Chondrocyte (in vitro differentiated cells): Measurements from ENCODE around the gene PDE6D. TPM values are rescaled to one million over a fixed set of nuclear protein-coding genes. Genes with fewer than 3 reads are reported as not detected.
A peak's percentile ranks its signal among the peaks of the same experiment; 100 is the strongest.

ENCODE experiments used
- DNase-seq: peaks from one replicate; pipeline ENCODE4 v3.0.0; 2021; ENCODE audit warnings: mixed read lengths, low spot score
- H3K27ac Mint-ChIP-seq: one replicate; pipeline ENCODE4 v1.8.0; 2021; ENCODE audit warnings: mild to moderate bottlenecking, moderate library complexity, mixed read lengths; ENCODE audit not compliant: unreplicated experiment
- H3K27me3 Mint-ChIP-seq: 2 replicates; pipeline ENCODE4 v1.8.0; 2021; ENCODE audit warnings: low read depth, mixed read lengths
- H3K36me3 Mint-ChIP-seq: 2 replicates; pipeline ENCODE4 v1.8.0; 2021; ENCODE audit warnings: low read depth, mixed read lengths
- H3K4me1 Mint-ChIP-seq: 2 replicates; pipeline ENCODE4 v1.8.0; 2021; ENCODE audit warnings: low read depth, mild to moderate bottlenecking, mixed read lengths
- H3K4me3 Mint-ChIP-seq: one replicate; pipeline ENCODE4 v1.8.0; 2021; ENCODE audit warnings: mild to moderate bottlenecking, moderate library complexity, mixed read lengths; ENCODE audit not compliant: unreplicated experiment
- H3K9me3 Mint-ChIP-seq: 2 replicates; pipeline ENCODE4 v1.8.0; 2021; ENCODE audit warnings: low read depth, mixed read lengths
- total RNA-seq: library from RNA; stranded (reverse); gene quantifications from 3 replicates; pipeline ENCODE4 v1.2.1, GENCODE V29; 2021
- TF ChIP-seq, protein P1 (sequence below): fragments of 200-600 bp; sonication (generic); IDR thresholded peaks from 2 replicates; pipeline ENCODE4 v1.5.0; 2021; ENCODE audit warnings: antibody characterized with exemption, mild to moderate bottlenecking, moderate library complexity

The PDE6D gene
- total RNA-seq, 1 donor from 2014 or later: 17.5 TPM

DNA sequence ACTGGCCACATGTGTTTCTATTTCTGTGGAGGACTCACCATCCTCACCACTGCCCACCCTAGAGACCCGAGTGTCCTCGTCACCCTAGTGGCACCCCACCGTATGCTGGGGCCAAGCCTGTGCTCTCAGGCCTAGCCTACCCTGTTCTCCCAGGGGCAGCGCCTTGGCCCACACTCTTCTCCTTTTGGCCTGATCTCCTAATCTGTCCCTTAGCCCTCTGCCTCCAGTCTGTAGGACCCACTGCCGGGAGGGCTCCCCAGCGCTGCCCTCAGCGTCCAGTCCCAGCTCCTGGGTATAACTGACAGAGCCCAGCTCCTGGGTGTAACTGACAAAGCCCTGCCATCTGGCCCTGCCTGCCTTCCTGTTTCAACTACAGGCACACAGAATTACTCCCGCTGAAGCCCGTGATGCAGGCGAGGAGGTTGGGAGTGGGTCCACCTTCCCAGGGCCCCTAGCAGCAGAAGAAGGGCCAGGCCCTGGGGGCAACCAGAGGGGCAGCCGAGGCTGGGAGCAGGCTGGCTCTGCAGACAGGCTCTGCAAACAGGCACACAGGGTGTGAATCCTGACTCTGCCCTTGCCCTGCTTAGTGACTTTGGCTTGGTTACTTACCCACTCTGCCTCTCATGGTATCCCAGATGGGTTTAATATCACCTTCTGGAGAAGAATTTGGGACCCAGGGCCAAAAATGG lies 98.3 kb downstream of the PDE6D start:
- Mint-ChIP-seq H3K36me3 (no peaks in the 10 kb centered on the region), H3K27ac (no peak overlapping the region), H3K27me3 (no peaks in the 10 kb centered on the region), H3K4me1 (peaks cover 6% of the 10 kb centered on the region), H3K4me3 (peak overlapping the region; percentile 45), H3K9me3 (no peaks in the 10 kb centered on the region)
- no peak for DNase-seq
- TF ChIP-seq, protein P1, sequence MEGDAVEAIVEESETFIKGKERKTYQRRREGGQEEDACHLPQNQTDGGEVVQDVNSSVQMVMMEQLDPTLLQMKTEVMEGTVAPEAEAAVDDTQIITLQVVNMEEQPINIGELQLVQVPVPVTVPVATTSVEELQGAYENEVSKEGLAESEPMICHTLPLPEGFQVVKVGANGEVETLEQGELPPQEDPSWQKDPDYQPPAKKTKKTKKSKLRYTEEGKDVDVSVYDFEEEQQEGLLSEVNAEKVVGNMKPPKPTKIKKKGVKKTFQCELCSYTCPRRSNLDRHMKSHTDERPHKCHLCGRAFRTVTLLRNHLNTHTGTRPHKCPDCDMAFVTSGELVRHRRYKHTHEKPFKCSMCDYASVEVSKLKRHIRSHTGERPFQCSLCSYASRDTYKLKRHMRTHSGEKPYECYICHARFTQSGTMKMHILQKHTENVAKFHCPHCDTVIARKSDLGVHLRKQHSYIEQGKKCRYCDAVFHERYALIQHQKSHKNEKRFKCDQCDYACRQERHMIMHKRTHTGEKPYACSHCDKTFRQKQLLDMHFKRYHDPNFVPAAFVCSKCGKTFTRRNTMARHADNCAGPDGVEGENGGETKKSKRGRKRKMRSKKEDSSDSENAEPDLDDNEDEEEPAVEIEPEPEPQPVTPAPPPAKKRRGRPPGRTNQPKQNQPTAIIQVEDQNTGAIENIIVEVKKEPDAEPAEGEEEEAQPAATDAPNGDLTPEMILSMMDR: no peak

Other genes starting within 250 kb of the PDE6D start
- gene TEX44, start 188.4 kb downstream of the PDE6D start, total RNA-seq: not detected in 3 replicates
- 391 to 435 TPM (median 409 TPM) in 3 replicates for gene PTMA, start 72.8 kb downstream of the PDE6D start, total RNA-seq
- gene COPS7B, start 5.2 kb upstream of the PDE6D start, total RNA-seq: 28.0 to 45.6 TPM (median 29.4 TPM) in 3 replicates
- gene NPPC, start 145.1 kb upstream of the PDE6D start, total RNA-seq: not detected in 3 replicates
- gene DIS3L2, start 180.4 kb upstream of the PDE6D start, total RNA-seq: 17.5 to 29.4 TPM (median 18.3 TPM) in 3 replicates